GM18907 (cell line): Measurements from ENCODE around the gene PCYT1A.
"Not testable (repeated sequence)": the region's sequence is repeated elsewhere in the genome, so short reads cannot be mapped to it uniquely, and the experiment has no call there.

Experiments used
- ATAC-seq: cut with Tn5 transposase; IDR thresholded peaks from one replicate; pipeline ENCODE4 v1.9.1; 2021; ENCODE audit warnings: mild to moderate bottlenecking, moderate library complexity; ENCODE audit not compliant: unreplicated experiment

The PCYT1A gene

DNA sequence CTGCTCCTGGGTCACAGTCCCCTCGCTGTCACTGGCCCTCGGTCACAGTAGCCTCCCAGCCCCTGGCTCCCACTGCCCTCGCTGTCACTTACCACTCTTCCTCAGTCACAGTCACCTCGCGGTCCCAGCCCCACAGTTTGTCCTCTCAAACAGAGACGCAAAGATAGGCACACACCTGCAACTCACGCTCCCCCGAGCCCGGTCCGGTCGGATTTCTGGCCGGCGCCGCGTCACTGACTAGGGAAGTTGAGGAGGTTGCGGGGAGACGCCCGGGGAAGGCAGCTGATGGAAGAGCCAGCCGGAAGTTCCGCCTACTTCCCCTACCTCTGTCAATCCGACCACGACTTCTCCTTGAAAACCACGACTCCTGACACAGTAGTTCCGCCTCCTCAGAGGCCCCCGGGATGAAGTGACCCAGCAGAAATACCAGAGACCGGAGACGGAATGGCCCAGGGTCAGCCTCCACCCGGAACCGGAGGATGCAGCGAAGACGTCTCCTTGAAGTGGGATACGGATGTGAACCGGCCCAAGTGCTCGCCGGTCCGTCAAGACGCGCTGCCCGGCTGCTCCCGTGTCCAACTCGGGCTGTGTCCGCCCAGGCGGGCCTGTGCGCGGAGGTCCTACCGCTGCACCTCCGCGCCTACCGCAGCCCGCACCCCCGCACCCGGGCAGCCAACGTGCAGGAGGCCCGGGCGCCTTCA, at the start of gene PCYT1A:
TSS of gene PCYT1A (minus strand) at position 287 of the 701 bp plus-strand sequence. CDS start 17,195 bp downstream, outside the sequence.
- ATAC-seq = peak; percentile 82

DNA sequence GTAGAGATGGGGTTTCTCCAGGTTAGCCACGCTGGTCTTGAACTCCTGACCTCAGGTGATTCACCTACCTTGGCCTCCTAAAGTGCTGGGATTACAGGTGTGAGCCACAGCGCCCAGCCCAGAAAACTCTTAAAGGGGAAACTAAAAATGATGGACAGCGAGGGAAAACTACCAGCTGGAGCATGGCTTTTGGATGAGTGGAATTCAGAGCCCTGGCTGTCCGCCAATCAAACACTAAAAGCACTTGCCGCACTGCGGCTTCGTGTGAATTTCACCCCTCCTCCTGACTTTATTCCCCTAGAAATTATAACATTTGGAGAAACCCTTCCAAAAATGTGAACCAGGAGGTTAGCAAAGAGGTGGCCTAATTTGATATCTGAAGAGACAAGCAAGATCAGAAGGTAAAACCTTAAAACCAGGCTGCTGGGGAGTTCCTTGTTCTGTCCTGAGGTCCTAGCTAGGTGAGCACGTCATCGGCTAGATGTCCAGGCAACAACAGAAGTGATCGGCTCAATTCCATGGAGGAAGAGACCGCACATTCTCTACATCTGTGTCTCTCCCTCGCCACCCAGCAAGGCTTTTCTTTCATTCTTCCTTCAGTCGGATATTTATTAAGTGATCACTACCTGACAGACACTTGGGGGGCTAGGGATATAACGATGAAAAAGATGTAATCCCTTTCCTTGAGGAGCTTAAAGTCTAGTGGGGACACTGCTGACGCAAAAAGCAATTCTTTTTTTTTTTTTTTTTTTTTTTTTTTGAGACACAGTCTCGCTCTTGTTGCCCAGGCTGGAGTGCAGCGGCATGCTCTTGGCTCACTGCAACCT, 49.0 kb upstream of the PCYT1A start:
- no peak for ATAC-seq

DNA sequence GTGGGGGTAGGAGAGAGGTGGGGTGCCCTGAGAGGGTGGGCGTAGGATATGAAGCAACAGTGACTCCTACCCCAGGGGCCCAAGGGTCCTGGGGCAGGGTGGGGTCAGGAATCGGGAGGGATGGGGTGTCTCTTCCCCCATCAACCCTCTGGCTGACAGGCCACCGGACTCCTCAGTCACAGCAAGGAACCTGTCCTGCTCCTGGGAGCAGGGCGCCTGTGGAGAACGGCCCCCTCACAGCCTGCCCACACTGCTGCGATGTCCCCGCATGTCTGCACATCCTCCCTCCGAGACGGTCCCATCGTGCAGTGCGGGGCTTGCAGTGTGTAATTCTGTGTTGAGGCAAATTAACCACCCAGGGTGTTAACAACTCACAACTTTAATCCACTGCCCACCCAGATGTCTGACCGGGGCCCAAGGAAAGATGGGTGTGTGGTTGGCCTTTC, 48.0 kb upstream of the PCYT1A start:
- ATAC-seq = no peak

DNA sequence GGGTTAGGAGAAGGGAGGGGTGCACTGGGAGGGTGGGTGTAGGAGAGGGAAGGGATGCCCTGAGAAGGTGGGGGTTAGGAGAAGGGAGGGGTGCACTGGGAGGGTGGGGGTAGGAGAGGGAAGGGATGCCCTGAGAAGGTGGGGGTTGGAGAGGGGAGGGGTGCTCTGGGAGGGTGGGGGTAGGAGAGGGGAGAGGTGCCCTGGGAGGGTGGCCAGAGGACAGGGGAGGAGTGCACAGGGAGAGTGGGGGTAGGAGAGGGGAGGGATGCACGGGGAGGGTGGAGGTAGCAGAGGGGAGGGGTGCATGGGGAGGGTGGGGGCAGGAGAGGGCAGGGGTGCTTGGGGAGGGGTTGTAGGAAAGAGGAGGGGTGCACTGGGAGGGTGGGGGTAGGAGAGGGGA, 47.5 kb upstream of the PCYT1A start:
- no peak for ATAC-seq

DNA sequence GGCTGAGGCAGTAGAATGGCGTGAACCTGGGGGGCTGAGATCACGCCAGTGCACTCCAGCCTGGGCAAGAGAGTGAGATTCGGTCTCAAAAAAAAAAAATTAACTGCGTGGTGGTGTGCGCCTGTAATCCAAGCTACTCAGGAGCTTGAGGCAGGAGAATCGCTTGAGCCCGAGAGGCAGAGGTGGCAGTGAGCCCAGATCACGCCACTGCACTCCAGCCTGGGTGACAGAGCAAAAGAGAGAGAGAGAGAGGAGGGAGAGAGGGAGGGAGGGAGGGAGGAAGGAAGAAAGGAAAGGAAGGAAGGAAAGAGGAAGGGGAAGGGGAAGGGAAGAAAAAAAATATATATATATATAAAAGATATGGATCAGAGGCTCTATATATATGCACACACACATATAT, 44.6 kb upstream of the PCYT1A start:
- ATAC-seq = no peak

- ATAC-seq = no peak
These were observed 39.9 kb upstream of the PCYT1A start for GRCh38 chr3:196327405-196327804.

GRCh38 chr3:196326936-196327335, 39.4 kb upstream of the PCYT1A start:
- no peak for ATAC-seq

- ATAC-seq = no peak
These were observed 36.2 kb upstream of the PCYT1A start for GRCh38 chr3:196323691-196324090.

- no peak for ATAC-seq
These were observed 35.5 kb upstream of the PCYT1A start for GRCh38 chr3:196323016-196323415.

- ATAC-seq = no peak
These were observed 33.6 kb upstream of the PCYT1A start for GRCh38 chr3:196321162-196321561.

- no peak for ATAC-seq
These were observed 32.6 kb upstream of the PCYT1A start for GRCh38 chr3:196320137-196320536.

GRCh38 chr3:196317687-196318467, 30.4 kb upstream of the PCYT1A start, which contains the start of gene DYNLT2B:
TSS of gene DYNLT2B (minus strand) at chr3:196318240. CDS start at chr3:196318152, 88 bp downstream.
- peak; percentile 79 for ATAC-seq

DNA sequence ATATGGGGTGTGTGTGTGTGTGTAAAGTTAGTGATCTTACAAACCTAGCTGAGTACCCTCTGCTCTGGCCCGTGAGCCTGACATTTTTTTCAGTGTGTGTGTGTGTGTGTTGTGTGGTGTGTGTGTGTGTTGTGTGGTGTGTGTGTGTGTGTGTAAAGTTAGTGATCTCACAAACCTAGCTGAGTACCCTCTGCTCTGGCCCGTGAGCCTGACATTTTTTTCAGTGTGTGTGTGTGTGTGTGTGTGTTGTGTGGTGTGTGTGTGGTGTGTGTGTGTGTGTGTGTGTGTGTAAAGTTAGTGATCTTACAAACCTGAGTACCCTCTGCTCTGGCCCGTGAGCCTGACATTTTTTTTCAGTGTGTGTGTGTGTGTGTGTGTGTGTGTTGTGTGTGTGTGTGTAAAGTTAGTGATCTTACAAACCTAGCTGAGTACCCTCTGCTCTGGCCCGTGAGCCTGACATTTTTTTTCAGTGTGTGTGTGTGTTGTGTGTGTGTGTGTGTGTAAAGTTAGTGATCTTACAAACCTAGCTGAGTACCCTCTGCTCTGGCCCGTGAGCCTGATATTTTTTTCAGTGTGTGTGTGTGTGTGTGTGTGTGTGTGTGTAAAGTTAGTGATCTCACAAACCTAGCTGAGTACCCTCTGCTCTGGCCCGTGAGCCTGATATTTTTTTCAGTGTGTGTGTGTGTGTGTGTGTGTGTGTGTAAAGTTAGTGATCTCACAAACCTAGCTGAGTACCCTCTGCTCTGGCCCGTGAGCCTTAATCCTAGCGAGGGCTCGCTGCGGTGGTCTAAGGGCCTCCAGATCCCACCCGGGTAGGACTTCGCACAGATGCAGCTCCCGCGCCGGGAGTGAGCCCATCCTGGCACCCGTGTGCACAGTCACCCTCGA, 29.5 kb upstream of the PCYT1A start:
- ATAC-seq = not testable (repeated sequence)

DNA sequence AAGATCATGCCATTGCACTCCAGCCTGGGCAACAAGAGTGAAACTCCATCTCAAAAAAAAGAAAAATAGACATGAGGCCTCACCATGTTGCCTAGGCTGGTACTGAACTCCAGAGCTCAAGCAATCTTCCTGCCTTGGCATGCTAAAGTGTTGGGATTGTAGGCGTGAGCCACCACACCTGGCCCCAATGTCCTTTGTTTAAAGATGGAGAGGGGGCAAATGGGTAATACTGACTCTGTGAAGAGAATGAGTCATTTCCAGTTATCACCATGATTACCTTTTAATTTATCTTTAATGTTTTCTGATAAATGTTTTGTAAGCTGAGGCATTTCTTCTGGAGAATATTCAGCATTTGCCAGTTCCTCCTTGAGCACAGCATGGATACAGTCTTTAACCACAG, 28.3 kb upstream of the PCYT1A start:
- no peak for ATAC-seq

DNA sequence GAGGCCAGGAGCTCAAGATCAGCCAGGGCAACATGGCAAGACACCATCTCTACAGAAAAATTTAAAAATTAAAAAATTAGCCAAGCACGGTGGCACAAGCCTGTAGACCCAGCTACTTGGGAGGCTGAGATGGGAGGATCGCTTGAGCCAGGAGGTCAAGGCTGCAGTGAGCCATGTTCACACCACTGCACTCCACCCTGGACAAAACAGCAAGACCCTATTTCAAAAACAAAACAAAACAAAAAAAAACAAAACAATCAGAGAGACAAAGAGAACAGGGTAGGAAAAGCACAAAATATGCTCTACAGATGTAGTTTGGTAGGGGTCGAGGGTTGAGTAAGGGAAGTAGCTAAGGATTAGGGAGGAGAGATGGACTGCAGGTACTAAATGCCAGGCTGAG, 27.1 kb upstream of the PCYT1A start:
- ATAC-seq = no peak

- not testable (repeated sequence) for ATAC-seq
These were observed 26.6 kb upstream of the PCYT1A start for GRCh38 chr3:196314086-196314485.

GRCh38 chr3:196302960-196303359, 15.4 kb upstream of the PCYT1A start:
- not testable (repeated sequence) for ATAC-seq

DNA sequence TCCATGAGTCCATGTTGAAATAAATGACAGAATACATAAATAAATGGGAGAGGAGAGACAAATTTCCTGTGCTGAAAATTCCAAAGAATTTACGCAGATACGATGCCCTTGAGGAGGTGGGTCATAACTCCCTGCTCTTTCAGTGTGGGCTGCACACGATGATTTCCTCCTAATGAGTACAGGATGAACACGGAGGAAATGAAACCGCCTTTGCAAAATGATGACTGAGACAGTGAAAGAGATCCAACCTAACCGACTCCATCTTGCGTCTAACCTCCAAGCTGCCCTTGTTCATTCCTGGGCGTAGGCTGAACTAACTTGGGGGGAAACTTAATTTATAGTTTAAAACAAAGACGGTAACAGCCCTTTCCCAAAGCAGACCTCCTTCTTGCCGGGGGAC, 15.0 kb upstream of the PCYT1A start:
- not testable (repeated sequence) for ATAC-seq

DNA sequence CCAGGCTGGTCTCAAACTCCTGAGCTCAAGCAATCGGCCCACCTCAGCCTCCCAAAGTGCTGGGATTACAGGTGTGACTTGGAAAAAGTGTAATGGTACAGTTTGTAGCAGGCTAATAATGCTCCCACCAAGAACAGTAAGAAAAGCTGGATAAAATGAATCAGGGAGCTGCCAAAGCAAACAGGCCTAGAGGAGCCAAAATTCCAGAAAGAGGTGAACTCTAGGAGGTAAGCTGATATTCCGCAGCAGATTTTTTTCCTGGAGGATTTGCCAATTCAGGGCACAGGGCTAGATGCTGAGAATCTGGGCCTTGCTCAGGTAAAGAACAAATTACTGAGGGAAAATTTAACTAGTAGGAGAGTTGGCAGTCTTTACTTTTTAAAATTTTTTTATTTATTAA, 11.0 kb upstream of the PCYT1A start:
- ATAC-seq = no peak

DNA sequence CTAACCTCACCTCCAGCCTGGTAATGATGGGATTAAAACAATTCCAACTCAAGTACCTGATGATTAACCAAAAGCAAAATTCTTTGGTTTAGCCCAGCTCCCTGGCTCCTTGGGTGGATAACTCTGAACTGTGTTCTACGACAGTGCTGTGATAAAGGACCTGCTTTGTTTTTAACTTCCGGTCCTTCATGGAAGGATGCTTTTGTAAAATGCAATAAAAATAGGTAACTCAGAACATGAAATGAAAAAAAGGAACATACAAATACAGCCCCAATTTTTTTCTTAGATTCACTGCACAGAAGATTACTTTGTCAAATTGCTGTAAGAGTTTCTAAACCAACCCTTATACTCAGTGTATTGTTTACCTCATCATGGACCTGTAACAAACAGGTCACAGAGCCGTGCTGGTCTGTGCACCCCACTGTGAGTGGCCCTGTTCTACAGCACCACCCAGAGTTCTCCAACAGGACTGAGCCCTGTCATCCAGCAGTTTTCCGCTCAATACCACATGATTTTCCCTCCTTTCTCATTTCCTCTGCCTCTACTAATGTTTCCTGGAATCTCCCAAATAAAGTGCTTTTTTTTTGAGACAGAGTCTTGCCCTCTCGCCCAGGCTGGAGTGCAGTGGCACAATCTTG, 4.9 kb upstream of the PCYT1A start:
- ATAC-seq = peak; percentile 37
